Hypothalamus (tissue), 51 donors: ENCODE measurements around the gene KLHL18.
A peak's percentile ranks its signal among the peaks of the same experiment; 100 is the strongest.
"Not testable (repeated sequence)": the region's sequence is repeated elsewhere in the genome, so short reads cannot be mapped to it uniquely, and the experiment has no call there.

ENCODE experiments used
- DNase-seq, 51 donors: peaks; one replicate each; lab custom pipeline; 2025; lab: John Stamatoyannopoulos, UW

Gene KLHL18

DNA sequence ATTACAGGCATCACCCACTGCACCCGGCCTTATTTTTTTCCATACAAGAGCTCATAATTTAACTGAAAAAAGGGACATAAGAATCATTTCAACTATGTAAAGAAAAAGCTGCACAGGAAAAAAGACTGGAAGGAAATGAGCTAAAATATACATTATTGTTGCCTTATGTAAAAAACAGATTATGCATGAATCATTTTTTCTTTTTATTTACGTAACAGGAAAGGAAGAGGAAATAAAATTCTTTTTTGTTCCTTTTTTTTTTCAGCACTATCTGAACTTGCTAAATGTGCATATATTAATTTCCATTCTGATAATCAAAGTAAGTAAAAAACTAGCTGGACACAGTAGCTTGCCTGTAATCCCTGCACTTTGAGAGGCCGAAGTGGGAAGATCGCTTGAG lies 12.2 kb upstream of the KLHL18 start:
- no peak for DNase-seq

DNA sequence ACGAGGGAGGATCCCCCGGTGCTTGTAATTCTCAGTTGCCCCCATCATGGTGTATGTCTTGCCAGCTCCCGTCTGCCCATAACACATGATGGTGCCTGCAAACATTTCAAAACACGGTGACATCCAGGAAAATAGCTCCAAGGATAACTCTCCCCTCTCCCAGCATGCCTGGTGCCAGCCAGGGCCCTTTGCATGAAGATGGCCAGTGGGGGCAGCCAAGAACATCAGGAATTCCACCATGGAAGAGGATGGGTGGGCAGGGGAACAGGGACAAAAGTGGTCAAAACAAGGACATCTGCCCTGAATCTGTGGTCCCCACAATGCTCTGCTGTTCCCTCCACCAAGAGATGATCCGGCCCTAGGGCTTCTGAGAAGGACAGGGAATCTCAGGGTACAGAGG lies 9.2 kb upstream of the KLHL18 start:
- no peak for DNase-seq

DNA sequence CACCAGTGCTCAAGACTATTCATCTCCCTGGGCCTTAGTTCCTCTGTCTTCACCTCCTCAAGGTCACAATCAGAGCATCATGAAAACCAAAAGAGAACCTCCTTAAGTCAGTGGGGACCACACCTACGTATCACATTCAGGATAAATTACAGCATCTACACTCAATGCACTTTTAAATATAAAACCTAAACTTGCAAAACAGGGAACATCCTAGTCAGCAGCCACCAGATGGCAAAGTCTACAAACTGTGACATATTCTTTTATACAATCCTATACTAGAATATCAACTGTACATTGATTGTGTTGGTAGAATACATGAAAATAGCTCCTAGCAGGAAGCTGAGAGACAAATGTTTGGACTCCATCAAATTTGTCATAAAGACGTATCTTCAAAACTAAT lies 8.1 kb upstream of the KLHL18 start:
- DNase-seq = no peak

DNA sequence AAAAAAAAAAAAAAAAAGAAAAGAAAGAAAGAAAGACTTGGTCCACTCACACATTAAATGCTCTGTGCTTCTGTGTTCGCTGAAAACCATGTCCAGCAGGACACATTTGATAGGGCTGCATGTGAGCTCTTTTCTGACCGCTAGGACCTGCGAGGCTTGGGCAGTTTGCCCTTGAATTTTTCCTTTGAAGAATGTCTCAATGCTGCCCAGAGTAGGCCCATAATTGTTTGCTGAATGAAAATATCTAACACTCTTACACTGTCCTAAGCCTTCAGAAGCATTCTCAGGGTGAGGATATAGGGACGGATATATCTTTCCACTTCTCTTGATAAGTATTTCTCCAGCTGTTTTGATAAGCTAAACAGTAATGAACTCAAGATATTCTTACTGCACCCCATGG lies 6.2 kb upstream of the KLHL18 start:
- DNase-seq = no peak

DNA sequence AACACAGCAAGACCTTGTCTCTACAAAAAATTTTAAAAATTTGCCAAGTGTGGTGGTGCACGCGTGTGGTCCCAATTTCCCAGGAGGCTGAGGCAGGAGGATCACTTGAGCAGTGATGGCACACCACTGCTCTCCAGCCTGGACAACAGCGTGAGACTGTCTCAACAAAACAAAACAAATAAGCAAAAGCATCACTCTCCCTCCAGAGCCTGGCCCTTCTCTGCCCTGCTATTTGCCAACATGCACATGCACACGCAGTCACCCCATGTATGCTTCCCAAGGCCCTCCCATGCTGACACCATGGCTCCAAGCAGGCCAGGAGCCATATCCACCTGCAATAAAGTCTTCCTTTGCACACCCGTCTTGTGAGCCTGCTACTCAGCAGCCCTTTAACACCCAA lies 2.2 kb upstream of the KLHL18 start:
- no peak for DNase-seq

DNA sequence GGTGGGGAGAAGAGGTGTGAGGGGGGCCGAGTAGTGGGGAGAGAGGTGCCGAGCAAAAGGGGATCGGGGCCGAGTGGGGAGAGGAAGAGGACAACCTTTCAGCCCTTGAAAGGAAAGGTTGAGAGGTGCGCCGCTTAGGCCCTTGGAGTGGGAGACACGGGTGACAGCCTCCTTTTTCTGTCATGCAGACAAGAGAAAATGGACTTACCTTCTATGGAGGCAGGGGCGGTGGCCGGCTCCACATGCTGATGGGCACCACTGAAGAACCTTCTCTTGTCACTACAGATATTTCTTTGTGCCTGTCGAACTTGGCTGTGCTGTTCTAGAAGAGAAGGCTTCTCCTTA lies 421 bp downstream of the KLHL18 start:
- DNase-seq = peak in 12 of 51 donors; percentile 19 to 61 (median 39)

DNA sequence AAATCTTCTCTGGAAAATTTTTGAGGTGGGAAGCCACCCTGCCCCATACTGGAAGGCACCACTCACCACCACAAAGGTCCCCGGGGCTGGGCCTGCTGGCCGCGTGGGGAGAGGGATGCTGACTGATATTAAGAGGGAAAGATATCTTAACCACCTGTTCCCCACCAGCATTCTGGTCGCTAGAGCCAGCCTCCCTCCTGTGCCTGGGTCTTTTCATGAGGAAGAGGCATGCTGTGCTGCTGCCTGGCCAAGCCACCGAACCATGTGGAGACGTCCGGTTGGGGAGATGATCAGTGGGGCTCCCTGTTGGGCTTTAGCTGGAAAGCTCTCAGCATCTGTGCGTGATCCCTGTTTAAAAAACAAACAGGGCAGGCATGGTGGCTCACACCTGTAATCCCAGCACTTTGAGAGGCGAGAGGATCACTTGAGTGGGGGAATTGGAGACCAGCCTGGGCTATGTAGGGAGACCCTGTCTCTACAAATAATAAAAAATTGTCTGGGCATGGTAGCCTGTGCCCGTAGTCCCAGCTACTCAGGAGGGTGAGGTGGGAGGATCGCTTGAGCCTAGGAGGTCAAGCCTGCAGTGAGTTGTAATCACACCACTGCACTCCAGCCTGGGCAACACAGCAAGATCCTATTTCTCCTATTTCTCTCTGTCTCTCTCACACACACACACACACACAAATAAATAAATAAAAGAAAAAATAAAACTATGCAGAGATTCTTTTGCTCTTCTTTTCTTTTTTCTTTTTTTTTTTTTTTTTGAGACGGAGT lies 1.0 kb downstream of the KLHL18 start:
- peak in 1 of 51 donors; percentile 9 for DNase-seq

DNA sequence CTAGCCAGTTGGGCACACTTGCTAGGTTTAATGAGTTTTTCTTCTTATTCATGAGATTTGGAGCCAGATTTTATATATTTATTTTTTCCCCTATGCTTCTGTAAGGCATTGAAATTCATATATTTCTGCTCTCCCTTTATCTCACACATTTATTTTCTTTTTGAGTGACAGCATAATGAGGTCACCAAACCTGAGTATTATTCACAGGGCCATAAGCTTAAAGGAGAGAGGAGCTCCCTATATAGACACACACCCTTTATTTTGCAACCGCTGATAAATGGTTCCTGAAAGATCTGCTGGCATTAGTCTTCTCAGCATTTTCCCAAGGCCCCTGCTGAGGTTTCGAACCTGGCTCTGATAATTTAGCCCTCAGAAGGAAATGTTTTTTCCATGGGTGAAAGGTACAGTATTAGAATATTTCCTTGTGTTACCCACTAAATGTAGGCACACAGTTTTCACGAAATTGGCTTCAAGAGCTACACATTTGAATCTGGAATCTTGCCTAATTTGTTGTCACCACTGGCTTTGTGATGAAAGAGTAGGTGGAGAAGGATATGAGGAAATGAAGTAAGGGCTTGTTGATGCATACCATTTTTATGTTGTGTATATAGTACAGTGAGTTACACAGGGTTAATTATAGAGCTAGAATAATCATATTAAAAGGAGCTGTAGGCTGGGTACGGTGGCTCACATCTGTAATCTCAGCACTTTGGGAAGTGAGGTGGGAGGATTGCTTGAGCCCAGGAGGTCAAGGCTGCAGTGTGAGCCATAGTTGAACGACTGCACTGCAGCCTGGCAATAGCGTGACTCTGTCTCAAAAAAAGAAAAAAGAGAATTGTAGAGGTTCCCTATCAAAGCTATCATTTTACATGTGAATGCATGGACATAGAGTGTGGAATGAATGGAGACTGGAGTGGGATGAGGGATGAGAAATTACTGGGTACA lies 6.5 kb downstream of the KLHL18 start:
- no peak for DNase-seq

DNA sequence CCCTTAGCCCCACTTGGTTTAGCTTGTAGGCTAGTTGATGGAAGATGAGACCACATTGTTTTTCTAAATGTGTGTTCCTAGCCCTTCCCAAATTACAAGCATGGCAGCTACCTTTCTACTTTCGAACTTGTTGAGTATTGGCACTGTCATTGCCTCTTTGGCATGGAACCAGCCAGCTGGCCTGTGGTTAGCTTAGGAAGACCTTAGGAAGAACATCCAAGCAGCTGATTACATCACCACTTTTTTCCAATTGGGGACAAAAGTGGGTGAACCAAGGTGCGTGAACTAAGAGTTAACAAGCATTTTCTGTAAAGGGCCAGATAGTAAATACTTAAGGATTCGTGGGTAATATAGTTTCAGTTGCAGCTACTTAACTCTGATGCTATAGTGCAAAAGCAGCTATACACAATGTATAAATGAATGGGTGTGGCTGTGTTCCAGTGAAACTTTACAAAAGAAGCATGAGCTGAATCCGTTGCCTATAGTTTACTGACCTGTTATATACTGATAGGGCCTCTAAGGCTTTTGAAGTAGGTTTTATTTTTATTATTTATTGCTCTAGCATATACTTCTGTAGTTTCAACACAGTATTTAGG lies 8.5 kb downstream of the KLHL18 start:
- no peak for DNase-seq

DNA sequence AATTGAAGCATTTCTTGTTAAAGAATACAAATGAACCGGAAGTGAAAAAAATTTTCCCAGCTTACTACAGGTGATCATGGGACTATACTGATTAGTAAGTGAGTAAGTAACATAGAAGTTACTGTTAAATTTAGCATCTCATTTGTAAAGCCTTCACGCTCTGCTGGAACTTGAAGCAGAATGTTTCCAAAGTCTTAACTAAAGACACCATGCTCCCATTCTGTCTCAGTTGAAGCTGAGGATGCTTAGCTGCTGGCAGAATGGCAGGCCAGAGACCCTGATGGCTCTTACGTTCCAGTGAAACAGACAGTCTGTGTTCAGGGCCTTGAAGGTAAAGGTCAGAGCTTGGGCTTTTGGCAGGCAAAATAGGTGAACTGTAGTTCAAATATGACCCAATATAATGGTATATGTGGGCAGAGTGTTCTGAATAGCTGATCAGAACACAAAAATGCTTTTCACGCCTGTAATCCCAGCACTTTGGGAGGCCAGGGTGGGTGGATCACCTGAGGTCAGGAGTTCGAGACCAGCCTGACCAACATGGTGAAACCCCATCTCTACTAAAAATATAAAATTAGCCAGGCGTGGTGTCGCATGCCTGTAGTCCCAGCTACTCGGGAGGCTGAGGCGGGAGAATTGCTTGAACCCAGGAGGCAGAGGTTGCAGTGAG lies 9.1 kb downstream of the KLHL18 start:
- not testable (repeated sequence) for DNase-seq

DNA sequence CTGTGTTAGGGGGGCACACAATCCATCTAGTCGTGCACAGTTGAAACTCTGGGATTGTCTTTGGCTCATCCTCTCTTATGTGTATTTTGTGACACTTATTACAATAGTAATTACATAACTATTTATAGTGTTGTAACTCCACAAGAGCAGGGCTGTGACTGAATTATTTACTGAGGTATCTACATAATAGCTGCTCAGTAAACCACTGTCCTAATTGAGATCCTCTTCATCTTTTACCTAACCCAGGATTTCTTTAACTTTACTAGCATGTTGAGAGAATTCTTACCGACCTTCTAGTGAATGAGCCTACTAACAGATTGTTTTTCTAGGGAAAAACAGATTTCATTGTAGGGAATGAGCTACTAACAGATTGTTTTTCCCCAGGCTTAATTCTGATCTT lies 11.1 kb downstream of the KLHL18 start:
- DNase-seq = no peak

DNA sequence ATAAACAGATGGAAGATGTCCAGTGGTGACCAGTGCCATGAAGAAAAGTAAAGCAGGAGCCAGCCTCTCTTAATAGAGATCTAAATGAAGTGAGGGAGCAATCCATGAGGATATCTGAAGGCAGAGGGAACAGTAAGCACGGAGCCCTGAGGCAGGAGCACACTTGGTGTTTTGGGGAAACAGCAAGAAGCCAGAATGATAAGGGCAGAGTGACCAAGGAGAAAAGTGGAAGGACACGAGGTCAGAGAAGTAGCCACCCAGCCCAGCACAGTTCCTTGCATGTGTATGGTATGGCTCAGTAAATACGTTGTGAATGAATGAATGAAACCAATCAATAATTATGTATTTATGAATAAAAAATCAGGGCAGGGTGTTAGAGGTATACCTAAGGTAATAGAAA lies 11.6 kb downstream of the KLHL18 start:
- no peak for DNase-seq

DNA sequence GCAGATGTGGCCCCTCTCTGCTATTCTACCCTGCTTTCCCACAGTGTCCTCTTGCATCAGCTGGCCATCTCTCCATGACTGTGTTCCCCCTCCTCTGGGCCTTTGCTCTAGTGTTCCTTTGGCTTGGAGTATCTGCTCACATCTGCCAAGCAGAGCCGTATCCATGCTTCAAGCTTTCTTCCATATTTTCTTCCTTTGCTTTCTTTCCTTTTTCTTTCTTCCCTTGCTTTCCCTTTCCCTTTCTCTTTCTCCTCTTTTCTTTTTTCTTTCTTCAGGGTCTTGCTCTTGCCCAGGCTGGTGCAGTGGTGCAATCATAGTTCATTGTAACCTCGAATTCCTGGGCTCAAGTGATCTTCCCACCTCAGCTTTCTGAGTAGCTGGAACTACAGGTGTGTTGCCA lies 12.6 kb downstream of the KLHL18 start:
- no peak for DNase-seq

DNA sequence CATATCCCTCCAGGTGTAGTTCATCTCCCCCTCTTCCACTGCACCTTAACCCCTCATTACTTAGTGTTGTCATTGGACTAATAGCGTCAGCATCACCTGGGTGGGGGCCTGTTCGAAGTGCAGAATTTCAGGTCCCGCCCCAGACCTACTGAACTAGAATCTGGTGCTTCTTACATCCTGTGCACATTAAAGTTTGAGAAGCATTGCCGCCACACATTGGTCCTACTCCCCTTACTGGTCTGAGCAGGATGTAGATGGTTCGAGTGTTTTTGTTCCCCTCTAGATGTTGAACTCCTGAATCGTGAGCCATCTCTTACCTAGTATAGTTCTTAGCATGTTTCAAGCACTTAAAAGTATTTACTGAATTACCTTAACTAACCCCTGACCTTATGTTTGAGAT lies 13.2 kb downstream of the KLHL18 start:
- DNase-seq = no peak

DNA sequence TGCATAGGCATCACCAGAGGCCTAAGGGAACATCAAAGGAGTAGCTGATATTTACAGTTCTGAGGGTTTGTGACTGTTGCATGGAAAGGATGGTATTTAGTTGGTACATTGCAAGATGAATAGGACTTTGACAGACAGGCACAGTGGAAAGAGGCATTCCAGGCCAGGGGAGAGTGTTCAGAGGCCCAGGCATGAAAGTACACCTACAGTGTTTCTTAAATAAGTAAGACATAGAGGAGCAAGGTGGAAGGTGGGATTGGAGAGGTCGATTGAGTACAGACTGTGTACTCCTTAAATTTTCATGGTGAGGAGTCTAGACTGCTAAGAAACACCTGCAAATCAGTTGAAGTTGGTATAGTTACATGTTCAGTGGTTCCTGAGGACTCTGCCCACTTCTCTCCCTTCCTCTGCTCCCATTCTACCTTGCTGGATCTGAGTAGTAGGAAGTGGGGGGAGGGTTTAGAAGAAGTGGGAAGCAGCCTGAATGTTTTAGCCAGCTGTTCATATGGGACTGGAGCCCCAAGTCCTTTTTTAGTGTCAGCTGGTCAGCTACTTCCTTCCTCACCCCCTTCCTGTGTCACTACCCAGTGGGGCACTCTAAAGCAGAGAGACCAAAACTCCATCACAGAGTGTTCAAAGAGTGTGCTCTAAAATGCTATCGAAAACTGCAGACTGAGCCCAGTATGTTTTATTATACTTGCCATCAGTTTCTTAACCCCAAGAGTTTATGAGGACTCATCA lies 14.0 kb downstream of the KLHL18 start:
- DNase-seq = peak in 1 of 51 donors; percentile 15

DNA sequence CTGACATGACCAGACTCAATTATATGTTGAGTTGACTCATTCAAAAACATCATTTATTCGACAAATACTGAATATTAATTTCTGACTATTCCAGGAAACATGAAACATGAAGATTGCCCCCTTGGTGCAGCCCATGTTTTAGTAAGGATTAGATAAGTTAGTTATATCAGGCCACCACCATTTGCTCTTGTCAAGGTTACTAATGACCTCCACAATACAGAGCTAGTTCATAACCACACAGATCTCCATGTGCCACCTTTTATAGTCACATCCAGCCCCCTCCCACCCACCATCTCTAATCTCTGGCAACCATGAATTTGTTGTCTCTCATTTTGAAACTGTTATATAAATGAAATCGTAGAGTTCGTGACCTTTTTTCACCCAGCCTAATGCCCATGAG lies 15.7 kb downstream of the KLHL18 start:
- DNase-seq = no peak

DNA sequence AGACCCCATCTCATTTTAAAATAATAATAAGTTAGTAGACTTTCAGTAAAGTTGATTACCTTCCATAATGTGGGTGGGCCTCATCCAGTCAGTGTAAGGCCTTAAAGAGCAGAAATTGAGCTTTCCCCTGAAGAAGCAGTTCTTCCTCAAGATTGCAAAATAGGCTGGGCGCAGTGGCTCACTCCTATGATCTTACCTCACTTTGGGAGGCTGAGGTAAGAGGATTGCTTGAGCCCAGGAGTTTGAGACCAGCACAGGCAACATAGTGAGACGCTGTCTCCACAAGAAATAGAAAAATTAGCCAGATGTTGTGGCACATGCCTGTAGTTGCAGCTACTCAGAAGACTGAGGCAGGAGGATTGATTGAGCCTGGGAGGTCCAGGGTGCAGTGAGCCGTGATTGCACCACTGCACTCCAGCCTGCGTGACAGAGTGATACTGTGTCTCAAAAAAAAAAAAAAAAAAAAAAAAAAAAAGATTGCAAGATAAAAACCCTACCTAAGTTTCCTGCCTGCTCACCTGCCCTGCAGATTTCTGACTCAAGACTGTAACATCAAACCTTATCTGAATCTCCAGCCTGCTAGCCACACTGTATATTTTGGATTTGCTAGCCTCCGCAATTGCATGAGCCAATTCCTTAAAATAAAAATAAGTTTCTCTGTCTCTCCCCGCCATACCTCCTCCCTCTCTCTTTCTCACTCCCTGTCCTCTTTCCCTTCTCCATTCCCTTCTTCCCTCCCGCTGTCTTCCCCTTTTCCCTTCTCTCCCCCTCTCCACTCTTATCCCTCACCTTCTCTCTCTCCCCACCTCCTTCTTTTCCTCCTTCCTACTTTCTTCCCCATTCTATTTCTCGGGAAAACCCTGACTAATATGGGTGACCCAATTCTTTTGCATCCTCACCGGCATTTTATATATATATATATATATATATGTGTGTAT lies 16.9 kb downstream of the KLHL18 start:
- no peak for DNase-seq

DNA sequence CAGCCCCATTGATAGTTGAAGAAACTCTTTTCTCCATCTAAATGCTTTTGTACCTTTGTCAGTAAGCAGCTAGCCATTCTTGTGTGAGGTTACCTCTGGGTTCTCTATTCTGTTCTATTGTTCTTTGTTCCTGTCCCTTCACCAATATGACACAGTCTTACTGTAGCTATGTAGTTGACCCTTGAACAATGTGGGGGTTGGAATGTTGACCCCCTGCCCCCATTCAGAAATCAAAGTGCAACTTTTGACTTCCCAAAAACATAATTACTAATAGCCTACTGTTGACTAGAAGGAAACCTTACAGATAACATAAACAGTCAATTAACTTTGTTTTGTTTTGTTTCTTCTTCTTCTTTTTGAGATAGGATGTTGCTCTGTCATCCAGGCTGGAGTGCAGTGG lies 18.7 kb downstream of the KLHL18 start:
- no peak for DNase-seq

DNA sequence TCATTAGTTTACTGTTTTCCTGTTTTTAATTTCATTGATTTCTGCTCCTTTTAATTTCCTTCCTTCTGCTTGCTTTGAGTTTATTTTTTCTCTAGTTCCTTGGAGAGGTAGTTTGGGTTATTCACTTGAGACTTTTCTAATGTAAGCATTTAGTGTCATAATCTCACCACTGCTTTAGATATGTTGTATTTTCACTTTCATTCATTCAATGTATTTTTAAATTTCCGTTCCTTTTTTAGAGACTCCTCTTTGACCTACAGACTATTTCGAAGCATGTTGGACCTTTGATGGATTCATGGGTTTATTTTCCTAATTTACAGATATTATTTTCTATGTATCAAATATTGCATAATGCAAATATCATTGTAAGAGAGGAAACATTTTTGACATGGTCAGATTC lies 23.3 kb downstream of the KLHL18 start:
- DNase-seq = no peak
